GM23338 (cell line): ENCODE results near the gene CAMKK2.

Experiments used
- EZH2 ChIP-seq: fragments of 200-600 bp; sonication (generic); IDR thresholded peaks from one replicate; pipeline ENCODE4 v1.8.0; 2017; ENCODE audit warnings: antibody characterized with exemption, mild to moderate bottlenecking, low read depth; ENCODE audit not compliant: unreplicated experiment
- REST ChIP-seq: IDR thresholded peaks from one replicate; pipeline ENCODE4 v1.6.1; 2018; ENCODE audit warnings: antibody characterized with exemption; ENCODE audit not compliant: unreplicated experiment

DNA sequence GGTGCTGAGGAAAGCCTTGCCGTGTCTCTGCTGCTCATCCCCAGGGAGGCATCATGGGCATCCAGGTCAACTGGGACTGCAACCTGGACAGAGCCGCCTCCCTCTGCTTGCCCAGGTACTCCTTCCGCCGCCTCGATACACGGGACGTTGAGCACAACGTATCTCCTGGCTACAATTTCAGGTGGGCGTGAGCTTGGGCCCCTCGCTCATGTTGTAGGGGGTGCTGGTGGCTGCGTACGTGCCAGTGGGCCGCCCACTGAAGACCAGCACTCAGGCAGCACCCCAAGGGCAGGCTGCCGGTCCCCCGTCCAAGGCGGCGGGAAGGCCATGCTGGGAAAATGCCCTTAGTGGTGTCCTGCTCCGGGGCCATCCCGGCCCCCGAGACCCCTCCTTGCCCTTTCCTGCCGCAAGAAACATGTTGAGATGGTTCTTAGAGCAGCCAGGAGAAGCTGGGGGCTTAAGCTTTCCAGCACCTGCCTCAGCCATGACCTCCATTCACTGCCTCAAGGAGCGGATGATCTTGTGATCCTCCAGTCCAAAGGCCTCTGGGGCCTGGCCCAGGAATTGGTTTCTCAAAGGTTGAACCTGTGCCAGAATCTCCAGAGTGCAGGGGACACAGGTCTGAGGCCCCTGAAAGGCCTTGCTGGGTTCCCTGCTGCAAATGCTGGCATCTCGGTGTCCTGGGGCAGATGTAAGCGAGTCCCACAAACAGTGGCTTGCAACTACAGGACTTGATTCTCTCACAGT lies 67.4 kb downstream of the CAMKK2 start:
- TF ChIP-seq REST (no peak), EZH2 (no peak)
